Lower lobe of right lung (tissue), 2 donors: Measurements from ENCODE around the gene PDCD2L. TPM values are rescaled to one million over a fixed set of nuclear protein-coding genes. Genes with fewer than 3 reads are reported as not detected.

Experiments
- ATAC-seq, 2 donors: fragments of 200-7000 bp; cut with Tn5 transposase; one replicate each; pipeline ENCODE4 v1.9.1; 2020 to 2022; ENCODE audit warnings: mild to moderate bottlenecking in 2 of 2, moderate library complexity in 2 of 2
- DNase-seq: peaks from one replicate; pipeline ENCODE4 v3.0.0-alpha.2; 2020
- H3K27ac ChIP-seq: fragments of 200-600 bp; one replicate; pipeline ENCODE4 v1.8.0; 2022
- H3K27me3 ChIP-seq: fragments of 200-600 bp; one replicate; pipeline ENCODE4 v1.8.0; 2022; ENCODE audit warnings: low read depth
- H3K36me3 ChIP-seq: fragments of 200-600 bp; one replicate; pipeline ENCODE4 v1.8.0; 2022; ENCODE audit warnings: mild to moderate bottlenecking
- H3K4me1 ChIP-seq: fragments of 200-600 bp; one replicate; pipeline ENCODE4 v1.8.0; 2022
- H3K4me3 ChIP-seq: fragments of 200-600 bp; one replicate; pipeline ENCODE4 v1.8.0; 2022; ENCODE audit warnings: mild to moderate bottlenecking
- H3K9me3 ChIP-seq: fragments of 200-600 bp; one replicate; pipeline ENCODE4 v1.8.0; 2022
- CTCF ChIP-seq: fragments of 200-600 bp; IDR thresholded peaks from one replicate; pipeline ENCODE4 v1.8.0; 2022; ENCODE audit warnings: antibody characterized with exemption, mild to moderate bottlenecking
- intact Hi-C: fragments of 100-400 bp; cut with DNase I; formaldehyde crosslinking; loops from one replicate; pipeline ENCODE4 v1.11.0; 2022
- total RNA-seq: library from RNA; stranded (reverse); fragmentation: NEBNext Ultra II Directional; extraction: Animal tissue kit (Norgen Biotek cat#: 25700); gene quantifications from one replicate; pipeline ENCODE4 v1.2.1, GENCODE V29; 2021
- donor health status: DM: no; HTN: yes; CAD: no; lungs with severe emphysema.

PDCD2L gene
- total RNA-seq, 1 donor from 2014 or later, result 8.7 TPM

DNA sequence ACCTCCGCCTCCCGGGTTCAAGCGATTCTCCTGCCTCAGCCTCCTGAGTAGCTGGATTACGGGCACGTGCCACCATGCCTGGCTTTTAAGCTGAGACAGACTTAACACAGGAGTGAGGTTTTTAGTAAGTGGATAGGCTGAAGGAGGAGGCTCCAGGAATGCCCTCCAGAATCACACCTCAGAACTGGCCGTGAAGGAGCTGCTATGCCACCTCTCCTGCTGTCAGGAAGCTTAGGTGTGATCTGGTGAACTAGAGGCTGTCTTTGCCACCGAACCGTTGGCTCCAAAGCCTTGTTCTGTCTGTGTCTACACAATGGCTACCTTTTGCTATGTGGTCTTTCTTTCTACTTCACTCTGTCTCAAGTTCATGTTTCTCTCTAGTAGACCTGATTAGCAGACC, 4.2 kb downstream of the PDCD2L start:
- TF ChIP-seq CTCF, result no peak
- peak; percentile 13 for DNase-seq

DNA sequence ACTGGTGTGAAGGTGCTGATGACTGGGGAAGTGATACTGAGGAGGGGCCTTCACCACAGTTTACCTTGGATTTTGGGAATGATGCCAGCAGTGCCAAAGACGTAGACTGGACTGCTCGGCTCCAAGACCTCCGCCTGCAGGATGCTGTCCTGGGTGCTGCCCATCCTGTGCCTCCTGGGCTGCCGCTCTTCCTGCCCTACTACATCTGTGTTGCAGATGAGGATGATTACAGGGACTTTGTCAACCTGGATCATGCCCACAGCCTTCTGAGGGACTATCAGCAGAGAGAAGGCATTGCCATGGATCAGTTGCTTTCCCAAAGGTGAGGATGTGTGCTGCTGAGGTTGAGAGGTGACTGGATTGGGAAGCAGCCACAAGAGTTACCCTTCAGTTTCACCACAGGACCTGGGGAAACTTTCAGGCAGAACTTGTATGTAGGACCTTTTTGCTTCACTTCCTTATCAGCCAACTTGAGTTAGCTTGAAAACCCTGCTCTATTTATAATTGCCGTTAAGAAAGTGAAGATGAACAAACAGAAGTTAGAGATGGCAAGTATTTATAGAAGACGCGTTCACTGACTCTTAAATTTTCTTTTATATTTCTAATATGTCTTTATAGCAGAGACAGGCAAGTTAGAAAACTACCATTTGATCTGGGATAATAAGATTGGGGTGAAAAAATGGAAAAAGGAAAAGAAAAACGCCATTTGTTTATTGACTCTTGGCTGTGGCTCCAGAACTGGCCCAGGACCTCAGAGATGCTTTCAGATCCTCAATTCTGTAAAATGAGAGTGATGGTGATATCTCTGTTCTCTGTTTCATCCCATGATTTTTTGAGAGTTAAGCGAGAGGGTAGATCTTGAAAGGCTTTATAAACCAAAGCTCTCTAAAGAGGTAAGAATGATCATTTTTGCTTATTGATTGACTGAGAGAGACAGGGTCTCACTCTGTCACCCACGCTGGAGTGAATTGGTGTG, 5.3 kb downstream of the PDCD2L start:
- DNase-seq (peak; percentile 8), ATAC-seq (no peak)
- H3K27ac ChIP-seq, result no peak overlapping the region
- H3K9me3 ChIP-seq, result no peaks in the 10 kb centered on the region
- no peaks in the 10 kb centered on the region for H3K27me3 ChIP-seq
- peaks cover 7% of the 10 kb centered on the region for H3K4me1 ChIP-seq
- no peak overlapping the region for H3K4me3 ChIP-seq
- H3K36me3 ChIP-seq, result peaks cover 32% of the 10 kb centered on the region
- TF ChIP-seq CTCF, result no peak
- intact Hi-C loops, result no loop called here

More for the DNA sequence above, 4.2 kb downstream of the PDCD2L start:
- no peaks in the 10 kb centered on the region for H3K9me3 ChIP-seq
- no peaks in the 10 kb centered on the region for H3K27me3 ChIP-seq
- intact Hi-C loops, result no loop called here
- no peak overlapping the region for H3K4me3 ChIP-seq
- H3K27ac ChIP-seq, result no peak overlapping the region
- H3K4me1 ChIP-seq, result peaks cover 12% of the 10 kb centered on the region
- peaks cover 29% of the 10 kb centered on the region for H3K36me3 ChIP-seq
- no peak for ATAC-seq

DNA sequence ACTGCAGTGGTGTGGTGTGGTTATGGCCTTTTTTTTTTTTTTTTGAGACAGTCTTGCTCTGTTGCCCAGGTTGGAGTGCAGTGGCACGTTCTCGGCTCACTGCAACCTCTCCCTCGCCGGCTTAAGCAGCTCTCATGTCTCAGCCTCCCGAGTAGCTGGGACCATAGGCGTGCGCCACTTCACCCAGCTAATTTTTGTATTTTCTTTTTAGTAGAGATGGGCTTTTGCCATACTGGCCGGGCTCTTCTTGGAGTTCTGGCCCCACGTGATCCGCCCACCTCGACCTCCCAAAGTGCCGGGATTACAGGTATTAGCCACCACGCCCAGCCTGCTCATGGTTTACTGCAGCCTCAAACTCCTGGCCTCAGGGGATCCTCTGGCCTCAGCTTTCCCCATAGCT, 7.0 kb downstream of the PDCD2L start:
- no peaks in the 10 kb centered on the region for H3K9me3 ChIP-seq
- intact Hi-C loops, result no loop called here
- TF ChIP-seq CTCF, result no peak
- DNase-seq (no peak), ATAC-seq (no peak)
- H3K27me3 ChIP-seq, result no peaks in the 10 kb centered on the region
- H3K36me3 ChIP-seq, result peaks cover 50% of the 10 kb centered on the region
- no peaks in the 10 kb centered on the region for H3K4me1 ChIP-seq
- no peak overlapping the region for H3K4me3 ChIP-seq
- H3K27ac ChIP-seq, result no peak overlapping the region

DNA sequence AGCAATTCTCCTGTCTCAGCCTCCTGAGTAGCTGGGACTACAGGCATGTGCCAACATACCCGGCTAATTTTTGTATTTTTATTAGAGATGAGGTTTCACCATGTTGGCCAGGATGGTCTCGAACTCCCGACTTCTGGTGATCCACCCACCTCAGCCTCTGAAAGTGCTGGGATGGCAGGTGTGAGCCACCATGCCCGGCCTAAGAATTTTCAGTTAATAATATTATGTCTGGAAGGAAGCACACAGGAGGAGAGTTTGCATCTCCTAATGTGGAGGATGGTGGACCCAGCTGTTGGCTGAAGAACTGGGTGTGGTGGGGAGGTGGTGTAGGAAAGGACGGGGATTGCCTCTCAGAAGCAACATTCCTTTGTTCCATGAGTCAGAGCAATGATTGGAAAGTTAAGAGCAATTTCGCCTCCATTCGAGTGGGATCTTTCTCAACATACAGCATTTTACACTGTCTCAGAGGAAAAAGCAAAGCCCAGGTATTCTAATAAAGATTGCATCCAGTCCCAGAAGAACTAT, 11.9 kb downstream of the PDCD2L start:
- DNase-seq, result no peak
- H3K9me3 ChIP-seq, result no peaks in the 10 kb centered on the region
- TF ChIP-seq CTCF, result no peak
- no peak overlapping the region for H3K27ac ChIP-seq
- no peak for ATAC-seq
- no peaks in the 10 kb centered on the region for H3K4me1 ChIP-seq
- intact Hi-C loops, result no loop called here
- H3K27me3 ChIP-seq, result no peaks in the 10 kb centered on the region
- H3K4me3 ChIP-seq, result no peak overlapping the region
- H3K36me3 ChIP-seq, result peaks cover 45% of the 10 kb centered on the region

DNA sequence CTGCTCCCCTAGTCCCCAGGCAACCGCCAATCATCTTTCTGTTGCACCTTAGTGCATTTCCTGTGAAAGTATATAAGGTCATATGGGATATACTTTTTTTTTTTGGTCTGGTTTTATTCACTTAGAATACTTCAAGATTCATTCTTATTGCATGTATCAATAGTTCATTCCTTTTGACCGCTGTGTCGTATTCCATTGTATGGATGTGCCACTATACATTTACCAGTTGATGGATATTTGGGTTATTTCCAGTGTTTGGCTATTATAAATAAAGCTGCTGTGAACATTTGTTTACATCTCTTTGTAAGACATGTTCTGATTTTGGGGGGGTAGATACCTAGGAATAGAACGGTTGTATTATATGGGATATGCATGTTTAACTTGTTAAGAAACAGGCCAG, 14.1 kb downstream of the PDCD2L start:
- no peak for TF ChIP-seq CTCF
- no peak for DNase-seq
- H3K36me3 ChIP-seq, result peaks cover 48% of the 10 kb centered on the region
- no peaks in the 10 kb centered on the region for H3K9me3 ChIP-seq
- no peak overlapping the region for H3K27ac ChIP-seq
- intact Hi-C loops, result no loop called here
- ATAC-seq, result no peak
- H3K4me3 ChIP-seq, result no peak overlapping the region
- H3K27me3 ChIP-seq, result no peaks in the 10 kb centered on the region
- no peaks in the 10 kb centered on the region for H3K4me1 ChIP-seq
